ENCODE measurements around the gene SSBP3. TPM values are rescaled to one million over a fixed set of nuclear protein-coding genes. Genes with fewer than 3 reads are reported as not detected.

The SSBP3 gene
- total RNA-seq, 1 donor = 14.5 TPM

DNA sequence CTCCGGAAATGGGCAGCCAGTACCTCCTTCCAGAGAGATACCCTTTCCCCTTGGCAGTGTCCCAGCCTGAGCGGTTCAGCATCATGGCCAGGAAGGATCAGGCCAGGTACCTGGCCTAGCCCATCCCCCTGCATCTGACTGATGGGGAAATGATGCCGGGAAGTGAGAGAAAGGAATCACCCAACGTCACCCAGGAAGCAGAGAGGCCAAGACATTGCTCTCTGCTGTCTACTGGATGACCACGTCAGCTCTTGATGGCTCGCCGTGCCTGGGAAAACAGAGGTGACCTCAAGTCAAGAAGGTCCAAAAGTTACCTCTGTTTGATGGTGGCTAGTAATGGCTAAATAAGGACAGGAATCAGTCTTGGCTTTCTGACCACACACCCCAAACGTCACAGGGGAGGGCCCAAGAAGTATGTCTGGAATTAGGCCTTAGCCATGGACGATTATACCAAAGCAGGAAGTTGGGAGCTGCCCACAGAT, 127.2 kb downstream of the SSBP3 start:
- no peaks in the 10 kb centered on the region for H3K27me3 ChIP-seq (ENCODE audit: insufficient read depth, low read length)
- no peak overlapping the region for H3K4me2 ChIP-seq (ENCODE audit: insufficient read depth, low read length)
- peaks cover 3% of the 10 kb centered on the region for H3K79me2 ChIP-seq (ENCODE audit: insufficient read depth, low read length)
- no peak overlapping the region for H2AFZ ChIP-seq (ENCODE audit: low read length)
- TF ChIP-seq, protein P1, sequence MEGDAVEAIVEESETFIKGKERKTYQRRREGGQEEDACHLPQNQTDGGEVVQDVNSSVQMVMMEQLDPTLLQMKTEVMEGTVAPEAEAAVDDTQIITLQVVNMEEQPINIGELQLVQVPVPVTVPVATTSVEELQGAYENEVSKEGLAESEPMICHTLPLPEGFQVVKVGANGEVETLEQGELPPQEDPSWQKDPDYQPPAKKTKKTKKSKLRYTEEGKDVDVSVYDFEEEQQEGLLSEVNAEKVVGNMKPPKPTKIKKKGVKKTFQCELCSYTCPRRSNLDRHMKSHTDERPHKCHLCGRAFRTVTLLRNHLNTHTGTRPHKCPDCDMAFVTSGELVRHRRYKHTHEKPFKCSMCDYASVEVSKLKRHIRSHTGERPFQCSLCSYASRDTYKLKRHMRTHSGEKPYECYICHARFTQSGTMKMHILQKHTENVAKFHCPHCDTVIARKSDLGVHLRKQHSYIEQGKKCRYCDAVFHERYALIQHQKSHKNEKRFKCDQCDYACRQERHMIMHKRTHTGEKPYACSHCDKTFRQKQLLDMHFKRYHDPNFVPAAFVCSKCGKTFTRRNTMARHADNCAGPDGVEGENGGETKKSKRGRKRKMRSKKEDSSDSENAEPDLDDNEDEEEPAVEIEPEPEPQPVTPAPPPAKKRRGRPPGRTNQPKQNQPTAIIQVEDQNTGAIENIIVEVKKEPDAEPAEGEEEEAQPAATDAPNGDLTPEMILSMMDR (IDR thresholded peaks at IDR 0.05; ENCODE audit: extremely low read depth, low read depth, low read length) = no peak
- H3K4me1 ChIP-seq (ENCODE audit: insufficient read depth, low read length) = peaks cover 39% of the 10 kb centered on the region
- peaks cover 10% of the 10 kb centered on the region for H3K36me3 ChIP-seq (ENCODE audit: insufficient read depth, low read length)
- no peaks in the 10 kb centered on the region for H4K20me1 ChIP-seq (ENCODE audit: insufficient read depth, low read length)
- DNase-seq (ENCODE audit: insufficient read length, low spot score, missing footprints) = peak; percentile 93
- no peak overlapping the region for H3K4me3 ChIP-seq (ENCODE audit: insufficient read depth, low read length)
- H3K27ac ChIP-seq (ENCODE audit: low read depth, low read length) = peak overlapping the region; percentile 75
- no peaks in the 10 kb centered on the region for H3K9me3 ChIP-seq (ENCODE audit: low read depth, low read length)

DNA sequence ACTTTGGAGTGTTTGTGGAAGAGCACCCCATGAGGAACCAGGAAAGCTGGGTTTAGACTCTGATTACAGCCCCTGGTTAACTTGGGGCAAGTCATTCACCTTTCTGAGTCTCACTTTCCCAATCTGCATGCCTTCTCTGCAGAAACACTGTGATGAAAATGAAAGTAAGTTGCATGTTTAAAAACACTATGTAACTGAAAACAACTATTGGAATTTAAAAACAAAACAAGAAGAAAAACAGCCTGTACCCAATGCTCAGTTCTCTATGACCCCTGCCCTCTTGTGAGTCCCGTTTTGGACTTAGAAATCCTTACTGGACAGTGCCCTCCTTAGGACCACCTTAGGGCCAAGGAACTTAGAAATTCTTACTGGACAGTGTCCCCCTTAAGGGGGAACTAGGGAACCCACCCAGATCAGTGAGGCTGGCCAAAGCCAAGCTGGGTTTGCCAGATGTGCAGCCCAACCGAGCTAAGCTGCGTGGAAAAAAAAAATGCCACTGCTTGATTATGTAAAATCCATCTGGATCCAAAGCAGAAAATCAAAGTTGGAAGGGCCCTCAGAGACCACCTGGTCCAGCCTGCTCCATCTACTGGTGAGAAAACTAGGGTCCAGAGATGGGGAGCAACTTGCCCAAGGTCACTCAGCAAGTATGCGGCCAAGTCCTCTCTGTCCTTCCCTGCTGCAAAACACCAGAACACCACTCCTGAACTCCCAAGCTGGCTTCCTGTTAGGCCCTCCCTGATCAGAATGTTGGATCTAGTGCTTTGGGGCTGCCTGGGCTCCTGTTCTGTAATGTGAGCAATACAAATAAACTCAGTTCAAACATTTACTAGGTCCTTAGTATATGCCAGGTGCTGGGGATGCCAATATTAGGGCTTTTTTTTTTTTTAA, 128.5 kb downstream of the SSBP3 start:
- Histone ChIP-seq H3K4me3 (ENCODE audit: insufficient read depth, low read length) (no peak overlapping the region), H3K27me3 (ENCODE audit: insufficient read depth, low read length) (no peaks in the 10 kb centered on the region), H3K4me2 (ENCODE audit: insufficient read depth, low read length) (no peak overlapping the region), H2AFZ (ENCODE audit: low read length) (no peak overlapping the region), H3K9me3 (ENCODE audit: low read depth, low read length) (no peaks in the 10 kb centered on the region), H3K36me3 (ENCODE audit: insufficient read depth, low read length) (peaks cover 10% of the 10 kb centered on the region), H3K27ac (ENCODE audit: low read depth, low read length) (peak overlapping the region; percentile 75), H3K4me1 (ENCODE audit: insufficient read depth, low read length) (peaks cover 45% of the 10 kb centered on the region), H4K20me1 (ENCODE audit: insufficient read depth, low read length) (no peaks in the 10 kb centered on the region), H3K79me2 (ENCODE audit: insufficient read depth, low read length) (peaks cover 3% of the 10 kb centered on the region)
- TF ChIP-seq, protein P1 (IDR thresholded peaks at IDR 0.05; ENCODE audit: extremely low read depth, low read depth, low read length) = no peak
- DNase-seq (ENCODE audit: insufficient read length, low spot score, missing footprints) = no peak

DNA sequence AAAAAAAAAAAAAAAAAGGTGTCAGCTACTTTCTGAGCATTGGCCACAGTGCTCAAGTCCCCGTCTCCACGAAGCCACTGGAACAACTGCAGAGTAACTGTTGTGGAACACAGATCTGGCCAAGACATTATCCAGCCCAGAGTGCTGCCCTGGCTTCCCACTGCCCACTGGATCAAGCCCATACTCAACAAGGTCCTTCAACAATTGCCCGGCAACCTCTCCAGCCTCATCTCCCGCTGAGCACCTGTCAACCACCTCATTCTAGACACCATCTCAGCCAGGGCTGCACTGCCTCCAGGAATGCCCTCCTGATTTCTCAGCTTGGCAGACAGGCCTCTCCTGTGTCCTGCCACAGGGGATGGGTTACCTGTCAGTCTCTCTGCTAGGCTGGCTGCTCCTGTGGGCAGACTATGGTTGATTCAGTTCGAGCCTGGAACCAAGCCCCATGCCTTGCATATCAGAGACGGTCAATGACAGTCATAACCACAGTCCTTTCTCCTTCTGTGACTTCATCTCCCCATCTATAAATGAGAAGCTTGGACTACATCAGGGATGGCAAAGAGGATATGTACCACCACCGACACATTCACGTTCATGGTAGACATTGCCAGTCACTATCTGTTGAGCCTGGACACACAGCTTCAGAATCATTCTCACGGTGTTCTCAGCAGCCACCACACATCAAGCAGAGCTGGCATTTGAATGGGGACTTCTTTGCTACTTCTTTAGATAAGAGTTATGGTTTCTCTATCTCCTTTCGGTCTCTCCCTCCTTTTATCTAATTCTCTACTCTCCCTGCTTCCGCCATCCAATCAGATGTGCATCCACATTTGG, 129.4 kb downstream of the SSBP3 start:
- H3K4me3 ChIP-seq (ENCODE audit: insufficient read depth, low read length) = no peak overlapping the region
- TF ChIP-seq, protein P1 (IDR thresholded peaks at IDR 0.05; ENCODE audit: extremely low read depth, low read depth, low read length) = no peak
- H2AFZ ChIP-seq (ENCODE audit: low read length) = no peak overlapping the region
- DNase-seq (ENCODE audit: insufficient read length, low spot score, missing footprints) = no peak
- no peaks in the 10 kb centered on the region for H4K20me1 ChIP-seq (ENCODE audit: insufficient read depth, low read length)
- no peaks in the 10 kb centered on the region for H3K9me3 ChIP-seq (ENCODE audit: low read depth, low read length)
- H3K27ac ChIP-seq (ENCODE audit: low read depth, low read length) = peak overlapping the region; percentile 8
- H3K27me3 ChIP-seq (ENCODE audit: insufficient read depth, low read length) = no peaks in the 10 kb centered on the region
- H3K4me1 ChIP-seq (ENCODE audit: insufficient read depth, low read length) = peaks cover 45% of the 10 kb centered on the region
- H3K4me2 ChIP-seq (ENCODE audit: insufficient read depth, low read length) = no peak overlapping the region
- peaks cover 3% of the 10 kb centered on the region for H3K79me2 ChIP-seq (ENCODE audit: insufficient read depth, low read length)
- H3K36me3 ChIP-seq (ENCODE audit: insufficient read depth, low read length) = peaks cover 10% of the 10 kb centered on the region

All from osteoblast (primary cell).